Smooth muscle cell (in vitro differentiated cells): ENCODE data around the gene TEAD3. TPM values are rescaled to one million over a fixed set of nuclear protein-coding genes. Genes with fewer than 3 reads are reported as not detected.

ENCODE experiments used
- DNase-seq: peaks from one replicate; lab custom pipeline; 2025; ENCODE audit not compliant: unreplicated experiment; lab: John Stamatoyannopoulos, UW
- H2AFZ ChIP-seq: fragments of 200-600 bp; sonication (generic); 2 replicates; pipeline ENCODE4 v1.6.0; 2016; ENCODE audit warnings: antibody characterized with exemption, low read depth, mild to moderate bottlenecking
- H3F3A ChIP-seq: fragments of 200-600 bp; sonication (generic); 2 replicates; pipeline ENCODE4 v1.6.0; 2017; ENCODE audit warnings: antibody characterized with exemption, low read depth
- H3K27ac ChIP-seq: fragments of 200-600 bp; sonication (generic); 2 replicates; pipeline ENCODE4 v1.5.1; 2016; ENCODE audit warnings: low read depth, mild to moderate bottlenecking
- H3K27me3 ChIP-seq: fragments of 200-600 bp; sonication (generic); 2 replicates; pipeline ENCODE4 v1.6.1; 2016; ENCODE audit warnings: low read depth, mild to moderate bottlenecking
- H3K36me3 ChIP-seq: fragments of 200-600 bp; sonication (generic); 2 replicates; pipeline ENCODE4 v1.5.1; 2016; ENCODE audit warnings: low read depth
- H3K4me1 ChIP-seq: fragments of 200-600 bp; sonication (generic); 2 replicates; pipeline ENCODE4 v1.5.1; 2016; ENCODE audit warnings: low read depth
- H3K4me2 ChIP-seq: fragments of 200-600 bp; sonication (generic); 2 replicates; pipeline ENCODE4 v1.6.0; 2016; ENCODE audit warnings: mild to moderate bottlenecking
- H3K4me3 ChIP-seq: fragments of 200-600 bp; sonication (generic); 2 replicates; pipeline ENCODE4 v1.5.1; 2016; ENCODE audit warnings: mild to moderate bottlenecking
- H3K79me2 ChIP-seq: fragments of 200-600 bp; sonication (generic); 2 replicates; pipeline ENCODE4 v1.6.0; 2016; ENCODE audit warnings: low read depth, mild to moderate bottlenecking
- H3K9ac ChIP-seq: fragments of 200-600 bp; sonication (generic); 2 replicates; pipeline ENCODE4 v1.6.0; 2016; ENCODE audit warnings: low read depth
- H3K9me3 ChIP-seq: fragments of 200-600 bp; sonication (generic); replicated peaks from 2 replicates; pipeline ENCODE4 v1.5.1; 2016; ENCODE audit warnings: low read depth
- H4K20me1 ChIP-seq: fragments of 200-600 bp; sonication (generic); 2 replicates; pipeline ENCODE4 v1.6.0; 2016; ENCODE audit warnings: low read depth
- WGBS: methylation state at CpG from one replicate; pipeline ENCODE4 v1.1.7; 2016; ENCODE audit warnings: low lambda C conversion rate; 5-methylcytosine and 5-hydroxymethylcytosine counted together
- polyA plus RNA-seq: library from polyadenylated mRNA; unstranded; fragments of >200 nt; fragmentation: Nextera tagmentation; extraction: Ambion mirVana; gene quantifications from 2 replicates; pipeline ENCODE4 v1.2.1, GENCODE V29; 2016
- total RNA-seq: library from RNA; depleted of rRNA; stranded (reverse); fragments of >200 nt; gene quantifications from 2 replicates; pipeline ENCODE4 v1.2.3, GENCODE V29; 2014
- TF ChIP-seq, protein P1 (sequence below): fragments of 200-600 bp; sonication (generic); IDR thresholded peaks from 2 replicates; pipeline ENCODE4 v1.5.1; 2017; ENCODE audit warnings: borderline replicate concordance, mild to moderate bottlenecking, antibody characterized with exemption; ENCODE audit not compliant: insufficient read depth, poor library complexity, severe bottlenecking

TEAD3 gene
- total and polyA plus RNA-seq, 2 experiments from 2014 or later = 29.1 to 40.6 TPM

DNA sequence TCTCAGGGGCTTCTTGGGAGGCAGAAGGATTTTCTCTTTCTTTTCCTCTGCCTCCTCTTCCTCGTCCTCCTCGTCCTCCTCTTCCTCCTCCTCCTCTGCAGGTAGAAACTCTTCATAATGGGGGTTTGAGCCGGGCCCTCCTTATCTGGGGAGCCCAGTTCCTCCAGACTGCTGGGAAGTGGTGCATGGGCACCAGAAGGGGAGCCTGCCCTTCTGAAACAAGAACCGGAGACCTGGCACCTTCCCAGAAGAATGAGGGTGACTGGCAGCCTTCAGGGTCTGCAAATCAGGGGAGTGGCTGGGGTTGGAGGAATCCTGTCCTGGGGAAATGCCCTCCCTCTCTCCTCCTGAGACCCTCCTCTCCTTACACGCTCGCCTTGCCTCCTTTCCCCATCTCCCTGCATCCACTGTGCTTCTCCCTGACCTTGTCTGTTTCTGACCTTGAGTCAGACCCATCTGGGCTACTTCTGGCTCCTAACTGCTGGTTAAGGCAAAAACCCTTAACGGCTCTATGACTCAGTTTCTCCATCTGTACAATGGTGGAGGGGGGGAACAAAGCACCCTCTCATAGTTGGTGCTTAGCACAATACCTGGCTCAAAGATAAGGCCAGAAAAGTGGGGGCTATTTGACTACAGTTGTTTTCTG lies 14.2 kb upstream of the TEAD3 start:
- Histone ChIP-seq H3K4me2 (no peak overlapping the region), H4K20me1 (no peaks in the 10 kb centered on the region)
- no peak for DNase-seq

DNA sequence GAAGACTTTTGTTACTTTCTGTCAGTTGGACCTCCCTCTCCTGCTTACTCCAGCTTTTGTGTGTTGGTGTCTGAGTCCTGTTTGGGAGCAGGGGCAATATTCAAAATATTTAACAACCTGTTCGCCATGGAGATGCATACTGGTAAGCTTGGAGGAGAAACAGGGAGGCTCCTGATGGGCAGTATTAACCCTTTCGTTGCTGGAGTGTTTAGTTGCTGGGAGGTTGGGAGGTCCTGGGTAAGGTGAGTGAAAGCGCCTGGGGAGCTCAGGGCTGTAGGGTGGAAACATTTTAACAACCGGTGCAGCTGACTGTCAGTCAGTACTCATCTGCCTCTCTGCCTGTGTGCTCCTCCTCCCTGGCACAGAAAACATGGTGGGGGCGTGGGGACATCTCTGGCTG lies 11.7 kb upstream of the TEAD3 start:
- TF ChIP-seq, protein P1, sequence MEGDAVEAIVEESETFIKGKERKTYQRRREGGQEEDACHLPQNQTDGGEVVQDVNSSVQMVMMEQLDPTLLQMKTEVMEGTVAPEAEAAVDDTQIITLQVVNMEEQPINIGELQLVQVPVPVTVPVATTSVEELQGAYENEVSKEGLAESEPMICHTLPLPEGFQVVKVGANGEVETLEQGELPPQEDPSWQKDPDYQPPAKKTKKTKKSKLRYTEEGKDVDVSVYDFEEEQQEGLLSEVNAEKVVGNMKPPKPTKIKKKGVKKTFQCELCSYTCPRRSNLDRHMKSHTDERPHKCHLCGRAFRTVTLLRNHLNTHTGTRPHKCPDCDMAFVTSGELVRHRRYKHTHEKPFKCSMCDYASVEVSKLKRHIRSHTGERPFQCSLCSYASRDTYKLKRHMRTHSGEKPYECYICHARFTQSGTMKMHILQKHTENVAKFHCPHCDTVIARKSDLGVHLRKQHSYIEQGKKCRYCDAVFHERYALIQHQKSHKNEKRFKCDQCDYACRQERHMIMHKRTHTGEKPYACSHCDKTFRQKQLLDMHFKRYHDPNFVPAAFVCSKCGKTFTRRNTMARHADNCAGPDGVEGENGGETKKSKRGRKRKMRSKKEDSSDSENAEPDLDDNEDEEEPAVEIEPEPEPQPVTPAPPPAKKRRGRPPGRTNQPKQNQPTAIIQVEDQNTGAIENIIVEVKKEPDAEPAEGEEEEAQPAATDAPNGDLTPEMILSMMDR = no peak
- Histone ChIP-seq H3K4me1 (no peaks in the 10 kb centered on the region), H3K4me2 (no peak overlapping the region), H3K27me3 (no peaks in the 10 kb centered on the region), H4K20me1 (no peaks in the 10 kb centered on the region), H3F3A (no peaks in the 10 kb centered on the region), H3K9ac (no peak overlapping the region), H3K79me2 (no peaks in the 10 kb centered on the region), H2AFZ (no peak overlapping the region), H3K4me3 (no peak overlapping the region), H3K36me3 (no peaks in the 10 kb centered on the region), H3K9me3 (no peaks in the 10 kb centered on the region), H3K27ac (no peak overlapping the region)
- WGBS = 75% methylated on average over 5 of the region's 5 CpGs
- DNase-seq = no peak

More for the DNA sequence above, 14.2 kb upstream of the TEAD3 start:
- no peak overlapping the region for H3K4me3 ChIP-seq
- 90% methylated on average over 7 of the region's 7 CpGs for WGBS
- no peaks in the 10 kb centered on the region for H3K9me3 ChIP-seq
- no peak overlapping the region for H3K27ac ChIP-seq
- H3F3A ChIP-seq = no peaks in the 10 kb centered on the region
- no peak overlapping the region for H2AFZ ChIP-seq
- no peaks in the 10 kb centered on the region for H3K27me3 ChIP-seq
- no peaks in the 10 kb centered on the region for H3K4me1 ChIP-seq
- H3K79me2 ChIP-seq = no peaks in the 10 kb centered on the region
- TF ChIP-seq, protein P1 = no peak
- no peaks in the 10 kb centered on the region for H3K36me3 ChIP-seq
- no peak overlapping the region for H3K9ac ChIP-seq

DNA sequence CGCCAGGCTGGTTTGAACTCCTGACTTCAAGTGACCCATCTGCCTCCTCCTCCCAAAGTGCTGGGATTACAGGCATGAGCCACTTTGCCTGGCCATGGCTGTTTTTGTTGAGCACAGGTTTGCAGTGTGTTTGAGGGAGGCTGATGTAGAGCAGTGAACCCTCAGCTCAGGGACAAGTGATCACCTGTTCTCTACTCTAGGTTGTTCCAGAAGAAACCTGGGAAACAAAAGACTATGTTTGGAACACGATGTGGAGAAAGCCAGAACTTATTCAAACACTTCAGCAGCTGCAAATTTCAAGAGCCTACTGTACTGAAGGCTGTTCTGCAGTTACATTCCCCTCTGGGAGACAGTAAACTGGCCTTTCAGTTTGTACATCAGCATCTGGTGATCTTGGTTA lies 11.1 kb upstream of the TEAD3 start:
- Histone ChIP-seq H3K9ac (no peak overlapping the region), H3K79me2 (no peaks in the 10 kb centered on the region), H3K4me2 (no peak overlapping the region), H3K9me3 (no peaks in the 10 kb centered on the region), H3K36me3 (no peaks in the 10 kb centered on the region), H3K27me3 (no peaks in the 10 kb centered on the region), H3K4me1 (no peaks in the 10 kb centered on the region), H3F3A (no peaks in the 10 kb centered on the region), H4K20me1 (no peaks in the 10 kb centered on the region), H3K4me3 (no peak overlapping the region), H3K27ac (no peak overlapping the region), H2AFZ (no peak overlapping the region)
- TF ChIP-seq, protein P1 = no peak
- DNase-seq = no peak
- WGBS = 86% methylated on average over 2 of the region's 2 CpGs

GRCh38 chr6:35507221-35507620 lies 10.3 kb upstream of the TEAD3 start:
- H3K27ac ChIP-seq = no peak overlapping the region
- no peak for DNase-seq
- H3K9ac ChIP-seq = no peak overlapping the region
- H3K36me3 ChIP-seq = no peaks in the 10 kb centered on the region
- no peaks in the 10 kb centered on the region for H3F3A ChIP-seq
- H2AFZ ChIP-seq = no peak overlapping the region
- no peaks in the 10 kb centered on the region for H3K9me3 ChIP-seq
- H4K20me1 ChIP-seq = no peaks in the 10 kb centered on the region
- no peaks in the 10 kb centered on the region for H3K79me2 ChIP-seq
- no peaks in the 10 kb centered on the region for H3K27me3 ChIP-seq
- 98% methylated on average over 2 of the region's 2 CpGs for WGBS
- H3K4me2 ChIP-seq = no peak overlapping the region
- no peak overlapping the region for H3K4me3 ChIP-seq
- TF ChIP-seq, protein P1 = no peak
- H3K4me1 ChIP-seq = no peaks in the 10 kb centered on the region
